Measurements from ENCODE around the gene NECTIN1. TPM values are rescaled to one million over a fixed set of nuclear protein-coding genes. Genes with fewer than 3 reads are reported as not detected.

The NECTIN1 gene
- total and polyA plus RNA-seq, 2 of the 13 experiments (the other 11 are each of a cell fraction or from before 2014, with no cell fraction given), result 3.9 to 7.3 TPM

GRCh38 chr11:119666463-119667131 lies 62.4 kb downstream of the NECTIN1 start (continued):
- TF ChIP-seq ZNF331 (CRISPR knock-in tag; IDR thresholded peaks at IDR 0.05) (0 out of 2 replicates have a peak, but pooled peaks have one; percentile 29), GABPB1 (CRISPR knock-in tag; IDR thresholded peaks at IDR 0.05) (peak; percentile 42; the same call in 1 of the 2 replicates), ZNF558 (CRISPR knock-in tag; IDR thresholded peaks at IDR 0.05; ENCODE audit: borderline replicate concordance) (no peak), JARID2 (CRISPR knock-in tag; IDR thresholded peaks at IDR 0.05; ENCODE audit: insufficient replicate concordance) (no peak), RBM22 (optimal IDR thresholded peaks at IDR 0.05; ENCODE audit: low read length) (no peak), GRHL1 (CRISPR knock-in tag; conservative IDR thresholded peaks at IDR 0.05) (no peak), RFXAP (CRISPR knock-in tag; IDR thresholded peaks at IDR 0.05; ENCODE audit: borderline replicate concordance) (no peak), ATF7 (IDR thresholded peaks at IDR 0.05) (no peak), ATF7 (CRISPR knock-in tag; IDR thresholded peaks at IDR 0.05) (no peak), PAXIP1 (CRISPR knock-in tag; conservative IDR thresholded peaks at IDR 0.05) (no peak), RAD21 (CRISPR knock-in tag; IDR thresholded peaks at IDR 0.05) (peak; percentile 99), NFE2L1 (CRISPR knock-in tag; IDR thresholded peaks at IDR 0.05; ENCODE audit: borderline replicate concordance) (no peak), ZNF143 (CRISPR knock-in tag; IDR thresholded peaks at IDR 0.05) (no peak), ZNF484 (CRISPR knock-in tag; IDR thresholded peaks at IDR 0.05; ENCODE audit: borderline replicate concordance, low read depth) (no peak), AHR (CRISPR knock-in tag; IDR thresholded peaks at IDR 0.05) (0 out of 2 replicates have a peak, but pooled peaks have one; percentile 42), ZNF136 (CRISPR knock-in tag; IDR thresholded peaks at IDR 0.05; ENCODE audit: low read depth) (no peak), LBX2 (CRISPR knock-in tag; IDR thresholded peaks at IDR 0.05; ENCODE audit: borderline replicate concordance) (no peak), HNRNPLL (IDR thresholded peaks at IDR 0.05; ENCODE audit: low read depth, low read length, poor library complexity, severe bottlenecking) (no peak), PRDM4 (CRISPR knock-in tag; IDR thresholded peaks at IDR 0.05; ENCODE audit: borderline replicate concordance) (no peak), SIX1 (CRISPR knock-in tag; IDR thresholded peaks at IDR 0.05; ENCODE audit: borderline replicate concordance) (no peak), SMAD9 (CRISPR knock-in tag; IDR thresholded peaks at IDR 0.05) (peak; percentile 77; the same call in 1 of the 2 replicates)

Data from HepG2 (cell line).